Body of pancreas (tissue), 4 donors: Measurements from ENCODE around the gene GMEB2. TPM values are rescaled to one million over a fixed set of nuclear protein-coding genes. Genes with fewer than 3 reads are reported as not detected.
"Not testable (repeated sequence)": the region's sequence is repeated elsewhere in the genome, so short reads cannot be mapped to it uniquely, and the experiment has no call there.

Experiments used
- ATAC-seq: fragments of 150-250 bp; one replicate; pipeline ENCODE4 v1.9.1; 2016
- DNase-seq, 4 donors: peaks; one replicate each; pipeline ENCODE4 v3.0.0-alpha.2; 2019
- H3K27ac ChIP-seq, 4 donors: fragments of 200-600 bp; sonication (generic); 1 replicate in 3 of 4; 2 replicates in 1 of 4; pipeline versions ENCODE4 v1.5.1 to v1.6.1; 2016 to 2019; ENCODE audit warnings: mild to moderate bottlenecking in 1 of 4, mixed read lengths in 1 of 4, moderate library complexity in 1 of 4
- H3K27me3 ChIP-seq, 2 donors: fragments of 200-600 bp; sonication (generic); one replicate each; pipeline ENCODE4 v1.6.0; 2016; ENCODE audit warnings: mild to moderate bottlenecking in 1 of 2
- H3K36me3 ChIP-seq, 2 donors: fragments of 200-600 bp; sonication (generic); replicated peaks in 1 of 2; 2 replicates each; pipeline ENCODE4 v1.5.1; 2016; ENCODE audit warnings: low read depth in 2 of 2; ENCODE audit not compliant: insufficient read depth in 1 of 2
- H3K4me1 ChIP-seq: fragments of 200-600 bp; sonication (generic); one replicate; pipeline ENCODE4 v1.6.0; 2016
- H3K4me3 ChIP-seq, 2 donors: fragments of 200-600 bp; sonication (generic); 1 replicate in 1 of 2; 2 replicates in 1 of 2; pipeline ENCODE4 v1.5.1; 2016 to 2019
- H3K9me3 ChIP-seq, 3 donors: fragments of 200-600 bp; sonication (generic); 1 replicate in 2 of 3; 2 replicates in 1 of 3; pipeline ENCODE4 v1.5.1; 2016
- POLR2A ChIP-seq, 3 donors: fragments of 450-650 bp; IDR thresholded peaks; one replicate each; pipeline ENCODE4 v1.6.1; 2016; ENCODE audit warnings: antibody characterized with exemption in 3 of 3, mild to moderate bottlenecking in 2 of 3
- WGBS, 2 donors: methylation state at CpG; one replicate each; pipeline ENCODE4 v1.1.5; 2017; 5-methylcytosine and 5-hydroxymethylcytosine counted together
- intact Hi-C: fragments of 100-400 bp; cut with DNase I; formaldehyde crosslinking; loops from one replicate; pipeline ENCODE4 v1.15.1; 2023
- total RNA-seq, 2 donors: library from RNA; depleted of rRNA; stranded (reverse); fragments of >200 nt; gene quantifications; one replicate each; pipeline ENCODE4 v1.1.0, GENCODE V29; 2016
- TF ChIP-seq, protein P1 (sequence below), 7 experiments: fragments of 450-650 bp in 4 of 7; fragments of 200-600 bp in 3 of 7; sonication (generic) in 3 of 7; IDR thresholded peaks; one replicate each; pipeline ENCODE4 v1.5.1; 2016 to 2019; ENCODE audit warnings: antibody characterized with exemption in 7 of 7

The GMEB2 gene
- total RNA-seq, 2 donors from 2014 or later: 8.9 to 9.9 TPM

GRCh38 chr20:63642527-63643247 is 15.8 kb upstream of the GMEB2 start:
- ATAC-seq (peak; percentile 0), DNase-seq (peak in 3 of 4 donors; percentile 34 to 35 (median 34))
- no peaks in the 10 kb centered on the region for H3K36me3 ChIP-seq
- H3K27me3 ChIP-seq: no peaks in the 10 kb centered on the region
- WGBS, 2 donors: 24 to 35% methylated on average over 12 to 27 of the region's 29 CpGs
- intact Hi-C loops: no loop called here
- peak overlapping the region; percentile 54 to 89 (median 84) for H3K27ac ChIP-seq
- H3K9me3 ChIP-seq: no peaks in the 10 kb centered on the region
- TF ChIP-seq, protein P1, sequence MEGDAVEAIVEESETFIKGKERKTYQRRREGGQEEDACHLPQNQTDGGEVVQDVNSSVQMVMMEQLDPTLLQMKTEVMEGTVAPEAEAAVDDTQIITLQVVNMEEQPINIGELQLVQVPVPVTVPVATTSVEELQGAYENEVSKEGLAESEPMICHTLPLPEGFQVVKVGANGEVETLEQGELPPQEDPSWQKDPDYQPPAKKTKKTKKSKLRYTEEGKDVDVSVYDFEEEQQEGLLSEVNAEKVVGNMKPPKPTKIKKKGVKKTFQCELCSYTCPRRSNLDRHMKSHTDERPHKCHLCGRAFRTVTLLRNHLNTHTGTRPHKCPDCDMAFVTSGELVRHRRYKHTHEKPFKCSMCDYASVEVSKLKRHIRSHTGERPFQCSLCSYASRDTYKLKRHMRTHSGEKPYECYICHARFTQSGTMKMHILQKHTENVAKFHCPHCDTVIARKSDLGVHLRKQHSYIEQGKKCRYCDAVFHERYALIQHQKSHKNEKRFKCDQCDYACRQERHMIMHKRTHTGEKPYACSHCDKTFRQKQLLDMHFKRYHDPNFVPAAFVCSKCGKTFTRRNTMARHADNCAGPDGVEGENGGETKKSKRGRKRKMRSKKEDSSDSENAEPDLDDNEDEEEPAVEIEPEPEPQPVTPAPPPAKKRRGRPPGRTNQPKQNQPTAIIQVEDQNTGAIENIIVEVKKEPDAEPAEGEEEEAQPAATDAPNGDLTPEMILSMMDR (IDR thresholded peaks at IDR 0.05): no peak
- no peak for TF ChIP-seq POLR2A (IDR thresholded peaks at IDR 0.05)
- peak overlapping the region in 1 of 2 donors; percentile 14 for H3K4me3 ChIP-seq
- peaks cover 9% of the 10 kb centered on the region for H3K4me1 ChIP-seq

GRCh38 chr20:63641792-63642523 is 15.1 kb upstream of the GMEB2 start:
- WGBS, 2 donors: 0 to 1% methylated on average over 8 to 79 of the region's 86 CpGs
- DNase-seq (peak; percentile 94 to 96 (median 95)), ATAC-seq (peak; percentile 92)
- peak overlapping the region; percentile 54 to 89 (median 84) for H3K27ac ChIP-seq
- no peaks in the 10 kb centered on the region for H3K27me3 ChIP-seq
- H3K4me1 ChIP-seq: peaks cover 9% of the 10 kb centered on the region
- no peaks in the 10 kb centered on the region for H3K9me3 ChIP-seq
- H3K4me3 ChIP-seq: peak overlapping the region in 1 of 2 donors; percentile 31
- intact Hi-C loops: no loop called here
- no peaks in the 10 kb centered on the region for H3K36me3 ChIP-seq
- peak; percentile 47 to 64 (median 63) for TF ChIP-seq POLR2A (IDR thresholded peaks at IDR 0.05)
- TF ChIP-seq, protein P1 (IDR thresholded peaks at IDR 0.05): peak; percentile 29 to 84 (median 70)

GRCh38 chr20:63641146-63641791 is 14.4 kb upstream of the GMEB2 start:
- Histone ChIP-seq H3K36me3 (no peaks in the 10 kb centered on the region), H3K4me1 (peaks cover 9% of the 10 kb centered on the region), H3K27ac (peak overlapping the region; percentile 45 to 85 (median 66)), H3K27me3 (no peaks in the 10 kb centered on the region), H3K9me3 (no peaks in the 10 kb centered on the region), H3K4me3 (peak overlapping the region; percentile 17 to 31)
- ATAC-seq (peak; percentile 31), DNase-seq (peak in 1 of 4 donors; percentile 39)
- TF ChIP-seq POLR2A (IDR thresholded peaks at IDR 0.05): no peak
- TF ChIP-seq, protein P1 (IDR thresholded peaks at IDR 0.05): no peak
- 4% methylated on average over 37 of the region's 47 CpGs; no CpG with 5 or more reads in 1 of the 2 donors for WGBS, 2 donors
- intact Hi-C loops: no loop called here

GRCh38 chr20:63640686-63641085 is 13.8 kb upstream of the GMEB2 start:
- ATAC-seq, DNase-seq, H3K9me3 ChIP-seq, H3K36me3 ChIP-seq, H3K4me1 ChIP-seq, H3K27me3 ChIP-seq, intact Hi-C loops, H3K27ac ChIP-seq, H3K4me3 ChIP-seq: not testable (repeated sequence)
- 63% methylated on average over 9 of the region's 17 CpGs; no CpG with 5 or more reads in 1 of the 2 donors for WGBS, 2 donors

DNA sequence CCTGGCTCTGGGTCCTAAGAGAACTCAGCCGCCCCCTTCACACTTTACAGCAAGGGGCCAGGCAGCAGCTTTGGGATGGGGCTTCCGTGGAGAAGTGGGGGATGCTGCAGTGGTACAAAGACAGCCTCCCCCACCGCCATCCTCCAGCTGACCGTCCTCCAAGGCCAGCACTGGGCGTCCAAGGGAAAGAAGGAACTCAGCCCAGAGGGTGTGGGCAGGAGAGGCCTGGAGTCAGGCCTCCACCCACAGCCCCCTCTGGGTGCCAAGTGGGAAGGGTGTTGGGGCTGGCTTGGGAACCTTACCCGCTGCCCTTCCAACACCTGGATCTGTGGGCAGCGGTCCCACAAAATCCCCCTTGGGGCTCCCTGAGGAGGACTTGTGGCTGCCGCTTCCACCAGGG is 13.2 kb upstream of the GMEB2 start:
- Histone ChIP-seq H3K27ac (peak overlapping the region in 2 of 4 donors; percentile 5 to 8), H3K4me3 (no peak overlapping the region), H3K27me3 (no peaks in the 10 kb centered on the region), H3K9me3 (no peaks in the 10 kb centered on the region), H3K36me3 (no peaks in the 10 kb centered on the region), H3K4me1 (peaks cover 9% of the 10 kb centered on the region)
- TF ChIP-seq, protein P1 (IDR thresholded peaks at IDR 0.05): no peak
- TF ChIP-seq POLR2A (IDR thresholded peaks at IDR 0.05): no peak
- DNase-seq (no peak), ATAC-seq (no peak)
- WGBS, 2 donors: 69 to 100% methylated on average over 2 to 7 of the region's 8 CpGs
- intact Hi-C loops: no loop called here
